SK-N-SH (cell line): ENCODE results near the gene METTL23. TPM values are rescaled to one million over a fixed set of nuclear protein-coding genes. Genes with fewer than 3 reads are reported as not detected.

Source experiments
- CTCF ChIA-PET: fragments of 300-600, 350-600 bp; formaldehyde crosslinking; extraction: SDS; loops from one replicate; lab custom pipeline; 2021; lab: Yijun Ruan, JAX
- POLR2A ChIA-PET: fragments of 350-600 bp; sonication (Branson Sonifier 250); formaldehyde crosslinking; extraction: SDS; loops from one replicate; lab custom pipeline; 2020; ENCODE audit warnings: antibody characterized with exemption, inconsistent platforms; lab: Yijun Ruan, JAX
- DNase-seq: peaks from one replicate; pipeline ENCODE4 v3.0.0; 2012
- H2AFZ ChIP-seq: fragments of 200-600 bp; sonication (generic); 2 replicates; pipeline ENCODE4 v1.8.1; 2016; ENCODE audit warnings: antibody characterized with exemption, mild to moderate bottlenecking, low read depth
- H3F3A ChIP-seq: fragments of 200-600 bp; sonication (generic); replicated peaks from 2 replicates; pipeline ENCODE3; 2016; ENCODE audit warnings: antibody characterized with exemption, mild to moderate bottlenecking; ENCODE audit not compliant: insufficient read depth
- H3K27ac ChIP-seq, 2 experiments: fragments of 200-500 bp in 1 of 2; fragments of 200-600 bp in 1 of 2; sonication (Bioruptor generic) in 1 of 2; sonication (generic), shearing (Covaris generic) in 1 of 2; 2 replicates each; pipeline versions ENCODE4 v1.5.1 to v1.6.1; 2014 to 2016; ENCODE audit warnings: low read depth in 2 of 2, inconsistent platforms in 1 of 2, low read length in 1 of 2, mild to moderate bottlenecking in 1 of 2, mixed read lengths in 1 of 2
- H3K27me3 ChIP-seq: fragments of 200-600 bp; sonication (generic), shearing (Covaris generic); 2 replicates; pipeline ENCODE4 v1.6.1; 2016; ENCODE audit warnings: mixed run types; ENCODE audit not compliant: insufficient read depth
- H3K36me3 ChIP-seq, 2 experiments: fragments of 200-500 bp in 1 of 2; fragments of 200-600 bp in 1 of 2; sonication (Bioruptor generic) in 1 of 2; sonication (generic) in 1 of 2; replicated peaks in 1 of 2; 2 replicates each; pipeline versions ENCODE3 to v1.5.1; 2014 to 2016; ENCODE audit warnings: low read length in 1 of 2, mild to moderate bottlenecking in 1 of 2; ENCODE audit not compliant: insufficient read depth in 2 of 2, control insufficient read depth in 1 of 2
- H3K4me1 ChIP-seq, 2 experiments: fragments of 200-500 bp in 1 of 2; fragments of 200-600 bp in 1 of 2; sonication (Bioruptor generic) in 1 of 2; sonication (generic), shearing (Covaris generic) in 1 of 2; 2 replicates each; pipeline versions ENCODE4 v1.5.1 to v1.6.1; 2014 to 2016; ENCODE audit warnings: low read depth in 1 of 2, low read length in 1 of 2, mixed run types in 1 of 2; ENCODE audit not compliant: insufficient read depth in 2 of 2, control insufficient read depth in 1 of 2
- H3K4me2 ChIP-seq: fragments of 200-600 bp; sonication (generic), shearing (Covaris generic); 2 replicates; pipeline ENCODE4 v1.6.1; 2017; ENCODE audit warnings: mixed run types
- H3K4me3 ChIP-seq, 2 experiments: fragments of 200-500 bp in 1 of 2; fragments of 200-600 bp in 1 of 2; sonication (Bioruptor generic) in 1 of 2; sonication (generic), shearing (Covaris generic) in 1 of 2; 2 replicates each; pipeline versions ENCODE4 v1.5.1 to v1.8.1; 2014 to 2016; ENCODE audit warnings: low read depth in 2 of 2, inconsistent platforms in 1 of 2, low read length in 1 of 2, mild to moderate bottlenecking in 1 of 2, mixed read lengths in 1 of 2, moderate library complexity in 1 of 2
- H3K79me2 ChIP-seq: fragments of 200-600 bp; sonication (generic); 2 replicates; pipeline ENCODE4 v1.8.1; 2017; ENCODE audit warnings: mild to moderate bottlenecking; ENCODE audit not compliant: insufficient read depth
- H3K9ac ChIP-seq: fragments of 200-600 bp; sonication (generic); 2 replicates; pipeline ENCODE4 v1.6.1; 2017; ENCODE audit warnings: mixed run types
- H3K9me2 ChIP-seq: fragments of 200-600 bp; sonication (generic); 2 replicates; pipeline ENCODE4 v1.6.1; 2017; ENCODE audit warnings: mixed run types
- H3K9me3 ChIP-seq: fragments of 200-600 bp; sonication (generic); 2 replicates; pipeline ENCODE4 v1.6.1; 2017; ENCODE audit warnings: mixed run types, mild to moderate bottlenecking, moderate library complexity
- H4K20me1 ChIP-seq: fragments of 200-600 bp; sonication (generic); 2 replicates; pipeline ENCODE4 v1.6.1; 2017; ENCODE audit warnings: mild to moderate bottlenecking, mixed run types; ENCODE audit not compliant: insufficient read depth
- CHD2 ChIP-seq: fragments of 150-350 bp; IDR thresholded peaks from 2 replicates; pipeline ENCODE4 v1.6.1; 2018; ENCODE audit warnings: low read length; ENCODE audit not compliant: partially characterized antibody
- EP300 ChIP-seq, 2 experiments: IDR thresholded peaks; 2 replicates each; pipeline versions ENCODE4 v1.4.0 to v1.6.1; 2012; ENCODE audit warnings: borderline replicate concordance in 1 of 2, low read depth in 1 of 2, low read length in 1 of 2
- EZH2phosphoT487 ChIP-seq: fragments of 200-600 bp; sonication (generic); IDR thresholded peaks from 2 replicates; pipeline ENCODE4 v1.6.1; 2017; ENCODE audit warnings: low read depth, mixed run types, mild to moderate bottlenecking, antibody characterized with exemption, moderate library complexity, borderline replicate concordance
- FOSL2 ChIP-seq: IDR thresholded peaks from 2 replicates; pipeline ENCODE4 v1.4.0; 2012; ENCODE audit warnings: low read depth, mild to moderate bottlenecking, moderate library complexity, borderline replicate concordance
- MEF2A ChIP-seq: IDR thresholded peaks from 2 replicates; pipeline ENCODE4 v1.4.0; 2012; ENCODE audit warnings: low read depth, borderline replicate concordance
- POLR2AphosphoS5 ChIP-seq: IDR thresholded peaks from 2 replicates; pipeline ENCODE4 v1.6.1; 2012; ENCODE audit warnings: low read depth, low read length
- RFX5 ChIP-seq: IDR thresholded peaks from 2 replicates; pipeline ENCODE4 v1.6.1; 2012; ENCODE audit warnings: mild to moderate bottlenecking, improper control_type of control experiment, low read length
- SMC3 ChIP-seq: IDR thresholded peaks from 2 replicates; pipeline ENCODE4 v1.6.1; 2012; ENCODE audit warnings: low read depth, low read length, improper control_type of control experiment
- TAF1 ChIP-seq: IDR thresholded peaks from 2 replicates; pipeline ENCODE4 v1.6.1; 2012; ENCODE audit warnings: low read depth, mild to moderate bottlenecking, low read length, moderate library complexity, borderline replicate concordance
- WGBS: methylation state at CpG from one replicate; pipeline ENCODE4 v1.1.6; 2017; ENCODE audit warnings: low lambda C conversion rate; 5-methylcytosine and 5-hydroxymethylcytosine counted together
- polyA plus RNA-seq, 3 experiments: library from polyadenylated mRNA; depleted of rRNA; stranded (reverse); fragments of >200 nt; gene quantifications; 2 replicates each; pipeline ENCODE4 v1.2.3, GENCODE V29; 2012
- TF ChIP-seq, protein P1 (sequence below): IDR thresholded peaks from 2 replicates; pipeline ENCODE4 v1.6.1; 2012; ENCODE audit warnings: mild to moderate bottlenecking, low read depth, low read length, moderate library complexity
- TF ChIP-seq, protein P2 (sequence below): fragments of 150-350 bp; IDR thresholded peaks from 2 replicates; pipeline ENCODE4 v1.6.1; 2016; ENCODE audit warnings: mild to moderate bottlenecking, low read depth, low read length

The METTL23 gene
- polyA plus RNA-seq, 1 of the 3 experiments (the other 2 are of a cell fraction), result 75.9 TPM

DNA sequence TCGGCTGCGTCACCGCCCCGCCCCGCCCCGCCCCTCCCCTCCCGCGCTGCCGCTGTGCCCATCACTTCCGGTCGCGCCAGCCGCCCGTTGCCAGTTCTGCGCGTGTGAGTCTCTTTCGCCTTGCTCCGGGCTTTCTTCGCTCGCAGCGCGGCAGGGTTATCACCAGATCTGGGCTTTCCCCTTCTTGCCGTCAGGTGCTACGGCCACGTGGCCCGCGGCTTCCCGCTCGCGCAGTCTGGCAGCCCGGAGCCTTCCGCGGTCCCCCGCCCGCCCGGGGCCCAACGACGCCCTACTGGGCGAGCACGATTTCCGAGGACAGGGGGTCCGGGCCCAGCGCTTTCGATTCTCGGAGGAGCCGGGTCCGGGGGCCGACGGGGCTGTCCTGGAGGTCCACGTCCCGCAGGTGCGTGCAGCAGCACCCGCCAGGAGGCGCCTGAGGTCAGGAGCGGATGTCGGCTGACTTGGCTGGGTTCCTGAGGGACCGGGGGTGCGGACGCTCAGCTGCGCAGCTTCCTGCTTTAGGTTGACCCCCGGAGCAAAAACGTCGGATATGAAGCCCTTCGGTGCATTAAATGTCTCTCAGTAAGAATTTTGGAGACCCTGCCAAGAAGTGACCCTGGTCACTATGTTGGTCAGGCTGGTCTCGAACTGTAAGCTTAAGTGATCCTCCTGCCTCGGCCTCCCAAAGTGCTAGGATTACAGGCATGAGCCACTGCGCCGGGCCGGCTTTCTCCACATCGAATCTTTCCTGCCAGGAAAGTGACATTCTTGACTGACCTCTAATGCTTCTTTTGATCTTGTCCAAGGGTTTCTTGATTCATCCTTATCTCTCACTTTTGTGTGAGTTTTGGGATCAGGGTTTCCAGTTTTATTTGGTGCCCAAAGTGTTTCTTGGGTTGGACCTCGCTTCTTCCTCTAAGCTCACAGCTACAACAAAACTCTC lies at the start of gene METTL23 (continued):
- TF ChIP-seq, protein P1, sequence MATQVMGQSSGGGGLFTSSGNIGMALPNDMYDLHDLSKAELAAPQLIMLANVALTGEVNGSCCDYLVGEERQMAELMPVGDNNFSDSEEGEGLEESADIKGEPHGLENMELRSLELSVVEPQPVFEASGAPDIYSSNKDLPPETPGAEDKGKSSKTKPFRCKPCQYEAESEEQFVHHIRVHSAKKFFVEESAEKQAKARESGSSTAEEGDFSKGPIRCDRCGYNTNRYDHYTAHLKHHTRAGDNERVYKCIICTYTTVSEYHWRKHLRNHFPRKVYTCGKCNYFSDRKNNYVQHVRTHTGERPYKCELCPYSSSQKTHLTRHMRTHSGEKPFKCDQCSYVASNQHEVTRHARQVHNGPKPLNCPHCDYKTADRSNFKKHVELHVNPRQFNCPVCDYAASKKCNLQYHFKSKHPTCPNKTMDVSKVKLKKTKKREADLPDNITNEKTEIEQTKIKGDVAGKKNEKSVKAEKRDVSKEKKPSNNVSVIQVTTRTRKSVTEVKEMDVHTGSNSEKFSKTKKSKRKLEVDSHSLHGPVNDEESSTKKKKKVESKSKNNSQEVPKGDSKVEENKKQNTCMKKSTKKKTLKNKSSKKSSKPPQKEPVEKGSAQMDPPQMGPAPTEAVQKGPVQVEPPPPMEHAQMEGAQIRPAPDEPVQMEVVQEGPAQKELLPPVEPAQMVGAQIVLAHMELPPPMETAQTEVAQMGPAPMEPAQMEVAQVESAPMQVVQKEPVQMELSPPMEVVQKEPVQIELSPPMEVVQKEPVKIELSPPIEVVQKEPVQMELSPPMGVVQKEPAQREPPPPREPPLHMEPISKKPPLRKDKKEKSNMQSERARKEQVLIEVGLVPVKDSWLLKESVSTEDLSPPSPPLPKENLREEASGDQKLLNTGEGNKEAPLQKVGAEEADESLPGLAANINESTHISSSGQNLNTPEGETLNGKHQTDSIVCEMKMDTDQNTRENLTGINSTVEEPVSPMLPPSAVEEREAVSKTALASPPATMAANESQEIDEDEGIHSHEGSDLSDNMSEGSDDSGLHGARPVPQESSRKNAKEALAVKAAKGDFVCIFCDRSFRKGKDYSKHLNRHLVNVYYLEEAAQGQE, result no peak; the same call in 1 of the 2 replicates
- TF ChIP-seq SMC3 (peak; percentile 61), FOSL2 (no peak), RFX5 (no peak), TAF1 (peak; percentile 79), POLR2AphosphoS5 (peak; percentile 93), CHD2 (no peak)
- TF ChIP-seq, protein P2, sequence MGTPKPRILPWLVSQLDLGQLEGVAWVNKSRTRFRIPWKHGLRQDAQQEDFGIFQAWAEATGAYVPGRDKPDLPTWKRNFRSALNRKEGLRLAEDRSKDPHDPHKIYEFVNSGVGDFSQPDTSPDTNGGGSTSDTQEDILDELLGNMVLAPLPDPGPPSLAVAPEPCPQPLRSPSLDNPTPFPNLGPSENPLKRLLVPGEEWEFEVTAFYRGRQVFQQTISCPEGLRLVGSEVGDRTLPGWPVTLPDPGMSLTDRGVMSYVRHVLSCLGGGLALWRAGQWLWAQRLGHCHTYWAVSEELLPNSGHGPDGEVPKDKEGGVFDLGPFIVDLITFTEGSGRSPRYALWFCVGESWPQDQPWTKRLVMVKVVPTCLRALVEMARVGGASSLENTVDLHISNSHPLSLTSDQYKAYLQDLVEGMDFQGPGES, result no peak

- Histone ChIP-seq H4K20me1 (peaks cover 7% of the 10 kb centered on the region; the same call in 1 of the 2 replicates), H3K27ac (no peak overlapping the region), H3K9ac (no peak overlapping the region), H3K4me1 (peaks cover 0 to 39% of the 10 kb centered on the region in 2 experiments; a peak in 2 of 4 replicates), H3F3A (peaks cover 12% of the 10 kb centered on the region), H3K9me2 (no peaks in the 10 kb centered on the region), H3K27me3 (no peaks in the 10 kb centered on the region), H3K79me2 (no peaks in the 10 kb centered on the region), H3K36me3 (peaks cover 19 to 26% of the 10 kb centered on the region in 2 experiments), H3K4me2 (no peak overlapping the region), H3K9me3 (no peaks in the 10 kb centered on the region), H2AFZ (no peak overlapping the region), H3K4me3 (no peak overlapping the region)
- WGBS, result 97% methylated on average over 16 of the region's 16 CpGs
- no peak for TF ChIP-seq MEF2A
- no peak for TF ChIP-seq POLR2AphosphoS5
- no peak for TF ChIP-seq EP300 (IDR thresholded peaks at IDR 0.05; ENCODE audit: borderline replicate concordance in 1 of 2, low read depth in 1 of 2, low read length in 1 of 2)
- no peak for TF ChIP-seq EZH2phosphoT487
- ChIA-PET CTCF (interaction anchor here (1.3 to 3.0 kb wide), 4 partner anchors 37 to 148 kb away, joined by 3 to 18 read pairs (median 6); no protein-coding TSS in a partner anchor), POLR2A (no interaction called here)
- no peak for DNase-seq
These were observed 49.2 kb upstream of the METTL23 start for GRCh38 chr17:76677406-76677805.
